Vagina (tissue), 2 donors: ENCODE measurements around the gene KIAA0232. TPM values are rescaled to one million over a fixed set of nuclear protein-coding genes. Genes with fewer than 3 reads are reported as not detected.
A peak's percentile ranks its signal among the peaks of the same experiment; 100 is the strongest.

Source experiments
- DNase-seq, 2 donors: peaks; one replicate each; pipeline ENCODE4 v3.0.0-alpha.2; 2017; ENCODE audit errors: extremely low spot score in 2 of 2
- H3K27ac ChIP-seq: fragments of 200-600 bp; sonication (generic); one replicate; pipeline ENCODE4 v1.5.1; 2019
- H3K27me3 ChIP-seq: fragments of 200-600 bp; sonication (generic); one replicate; pipeline ENCODE4 v1.5.1; 2019
- H3K36me3 ChIP-seq, 2 donors: fragments of 200-600 bp; sonication (generic); one replicate each; pipeline ENCODE4 v1.5.1; 2017 to 2019
- H3K4me1 ChIP-seq: fragments of 200-600 bp; sonication (generic); one replicate; pipeline ENCODE4 v1.5.1; 2019
- H3K4me3 ChIP-seq, 2 donors: fragments of 200-600 bp; sonication (generic); 1 replicate in 1 of 2; 2 replicates in 1 of 2; pipeline ENCODE4 v1.5.1; 2016 to 2019
- H3K9me3 ChIP-seq: fragments of 200-600 bp; sonication (generic); one replicate; pipeline ENCODE4 v1.5.1; 2019
- POLR2A ChIP-seq, 2 donors: fragments of 450-650 bp; IDR thresholded peaks; one replicate each; pipeline ENCODE4 v1.6.1; 2017; ENCODE audit warnings: antibody characterized with exemption in 2 of 2, mild to moderate bottlenecking in 2 of 2, moderate library complexity in 2 of 2
- POLR2AphosphoS5 ChIP-seq, 2 donors: sonication (generic); formaldehyde crosslinking; IDR thresholded peaks; one replicate each; pipeline ENCODE4 v1.9.0; 2017; ENCODE audit warnings: antibody characterized with exemption in 2 of 2, mild to moderate bottlenecking in 2 of 2, low read depth in 1 of 2; ENCODE audit not compliant: insufficient read depth in 1 of 2
- intact Hi-C: fragments of 100-400 bp; cut with DNase I; formaldehyde crosslinking; loops from one replicate; pipeline ENCODE4 v1.15.1; 2023
- total RNA-seq: library from RNA; depleted of rRNA; stranded (reverse); fragments of >200 nt; gene quantifications from one replicate; pipeline ENCODE4 v1.2.3, GENCODE V29; 2016
- TF ChIP-seq, protein P1 (sequence below), 3 experiments: fragments of 450-650 bp in 2 of 3; fragments of 200-600 bp in 1 of 3; sonication (generic) in 1 of 3; IDR thresholded peaks; one replicate each; pipeline ENCODE4 v1.5.1; 2017 to 2019; ENCODE audit warnings: antibody characterized with exemption in 3 of 3, mild to moderate bottlenecking in 2 of 3, moderate library complexity in 2 of 3

The KIAA0232 gene
- total RNA-seq, 1 donor from 2014 or later = 29.0 TPM

DNA sequence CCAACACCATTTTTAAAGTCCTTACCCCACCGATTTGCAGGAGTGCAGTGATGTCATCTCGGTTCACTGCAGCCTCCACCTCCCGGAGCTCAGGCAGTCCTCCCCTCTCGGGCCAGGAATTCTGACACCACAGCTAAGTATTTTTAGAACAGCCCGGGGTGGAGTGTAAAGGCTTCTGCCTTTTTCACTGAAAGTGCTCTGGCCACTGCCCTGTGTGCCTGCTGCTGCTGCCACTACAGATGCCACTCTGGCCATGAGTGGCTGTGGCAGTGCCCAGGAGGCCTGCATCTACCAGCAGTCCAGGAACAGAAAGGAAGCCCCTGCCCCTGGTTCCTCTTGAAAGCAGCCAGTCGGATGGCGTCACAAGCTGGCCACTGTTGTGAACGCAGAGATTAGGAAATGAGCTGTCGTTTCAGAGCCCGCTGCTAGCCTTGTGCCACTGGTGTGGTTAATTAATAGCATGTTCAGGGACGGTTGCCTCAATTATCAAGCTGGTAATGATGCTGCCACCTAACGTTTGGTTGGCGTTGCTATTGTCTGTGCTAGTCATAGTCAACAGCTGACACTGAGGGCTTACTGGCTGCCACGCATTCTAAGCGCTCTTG lies 103.5 kb downstream of the KIAA0232 start:
- peak in 1 of 2 donors; percentile 42 for TF ChIP-seq POLR2AphosphoS5 (IDR thresholded peaks at IDR 0.05; ENCODE audit: insufficient read depth in 1 of 2, low read depth in 1 of 2)
- TF ChIP-seq, protein P1, sequence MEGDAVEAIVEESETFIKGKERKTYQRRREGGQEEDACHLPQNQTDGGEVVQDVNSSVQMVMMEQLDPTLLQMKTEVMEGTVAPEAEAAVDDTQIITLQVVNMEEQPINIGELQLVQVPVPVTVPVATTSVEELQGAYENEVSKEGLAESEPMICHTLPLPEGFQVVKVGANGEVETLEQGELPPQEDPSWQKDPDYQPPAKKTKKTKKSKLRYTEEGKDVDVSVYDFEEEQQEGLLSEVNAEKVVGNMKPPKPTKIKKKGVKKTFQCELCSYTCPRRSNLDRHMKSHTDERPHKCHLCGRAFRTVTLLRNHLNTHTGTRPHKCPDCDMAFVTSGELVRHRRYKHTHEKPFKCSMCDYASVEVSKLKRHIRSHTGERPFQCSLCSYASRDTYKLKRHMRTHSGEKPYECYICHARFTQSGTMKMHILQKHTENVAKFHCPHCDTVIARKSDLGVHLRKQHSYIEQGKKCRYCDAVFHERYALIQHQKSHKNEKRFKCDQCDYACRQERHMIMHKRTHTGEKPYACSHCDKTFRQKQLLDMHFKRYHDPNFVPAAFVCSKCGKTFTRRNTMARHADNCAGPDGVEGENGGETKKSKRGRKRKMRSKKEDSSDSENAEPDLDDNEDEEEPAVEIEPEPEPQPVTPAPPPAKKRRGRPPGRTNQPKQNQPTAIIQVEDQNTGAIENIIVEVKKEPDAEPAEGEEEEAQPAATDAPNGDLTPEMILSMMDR (IDR thresholded peaks at IDR 0.05) = no peak
- Histone ChIP-seq H3K36me3 (peaks cover 0 to 28% of the 10 kb centered on the region in 2 donors), H3K27me3 (no peaks in the 10 kb centered on the region), H3K4me1 (peaks cover 14% of the 10 kb centered on the region), H3K9me3 (no peaks in the 10 kb centered on the region), H3K4me3 (no peak overlapping the region), H3K27ac (no peak overlapping the region)
- intact Hi-C loops = no loop called here
- DNase-seq = no peak

DNA sequence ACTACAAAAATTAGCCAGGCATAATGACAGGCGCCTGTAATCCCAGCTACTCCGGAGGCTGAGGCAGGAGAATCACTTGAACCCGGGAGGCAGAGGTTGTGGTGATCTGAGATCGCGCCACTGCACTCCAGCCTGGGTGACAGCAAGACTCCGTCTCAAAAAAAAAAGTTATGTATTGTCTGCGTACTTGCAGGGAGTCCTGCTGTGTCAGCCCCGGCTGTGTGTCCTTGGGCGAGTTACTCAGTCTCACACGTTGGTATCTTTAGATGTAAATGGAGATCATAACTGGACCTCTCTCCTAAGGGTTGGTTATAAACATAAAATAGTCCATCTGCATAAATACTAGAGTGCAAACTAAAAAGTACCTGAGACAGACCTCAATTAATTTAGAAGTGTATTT lies 104.4 kb downstream of the KIAA0232 start:
- TF ChIP-seq, protein P1 (IDR thresholded peaks at IDR 0.05) = no peak
- TF ChIP-seq POLR2A (IDR thresholded peaks at IDR 0.05) (no peak), POLR2AphosphoS5 (IDR thresholded peaks at IDR 0.05; ENCODE audit: insufficient read depth in 1 of 2, low read depth in 1 of 2) (no peak)
- H3K36me3 ChIP-seq = peaks cover 0 to 20% of the 10 kb centered on the region in 2 donors
- no peaks in the 10 kb centered on the region for H3K9me3 ChIP-seq
- intact Hi-C loops = no loop called here
- H3K4me1 ChIP-seq = peaks cover 20% of the 10 kb centered on the region
- H3K4me3 ChIP-seq = no peak overlapping the region
- no peak overlapping the region for H3K27ac ChIP-seq
- H3K27me3 ChIP-seq = no peaks in the 10 kb centered on the region
- no peak for DNase-seq

DNA sequence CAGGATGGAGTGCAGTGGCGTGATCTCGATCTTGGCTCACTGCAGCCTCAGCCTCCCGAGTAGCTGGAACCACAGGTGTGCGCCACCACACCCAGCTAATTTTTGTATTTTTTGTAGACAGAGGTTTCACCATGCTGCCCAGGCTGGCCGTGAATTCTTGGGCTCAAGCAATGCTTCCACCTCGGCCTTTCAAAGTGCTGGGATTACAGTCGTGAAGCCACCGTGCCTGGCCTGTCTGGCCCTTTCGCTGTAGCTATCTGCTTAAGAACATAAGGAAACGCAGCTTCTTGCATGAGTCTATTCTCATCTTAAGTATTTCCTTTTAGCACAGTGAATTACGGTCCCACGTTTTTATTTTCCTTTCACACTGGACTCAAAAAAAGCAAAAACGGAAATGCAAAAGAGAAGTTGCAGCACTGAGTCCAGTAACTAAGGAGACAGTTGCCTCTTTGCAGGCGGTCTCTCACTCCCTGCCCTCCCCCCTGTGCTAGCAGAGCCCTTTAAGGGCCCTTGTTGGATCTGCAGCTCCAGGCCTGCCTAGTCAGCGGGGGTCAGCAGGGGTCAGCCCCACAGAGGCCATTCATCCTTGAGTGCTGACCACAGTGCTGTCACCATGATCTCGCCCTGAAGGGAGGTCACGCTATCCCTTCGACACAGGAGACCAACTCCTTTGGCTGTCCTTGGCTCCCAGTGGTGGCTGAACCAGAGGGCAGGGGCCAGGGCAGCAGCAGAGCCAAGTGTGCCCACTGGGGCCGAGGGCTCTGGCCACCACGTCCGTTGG lies 105.3 kb downstream of the KIAA0232 start:
- DNase-seq = no peak
- Histone ChIP-seq H3K36me3 (peaks cover 0 to 11% of the 10 kb centered on the region in 2 donors), H3K27ac (no peak overlapping the region), H3K4me1 (peaks cover 29% of the 10 kb centered on the region), H3K4me3 (no peak overlapping the region), H3K9me3 (no peaks in the 10 kb centered on the region), H3K27me3 (no peaks in the 10 kb centered on the region)
- TF ChIP-seq, protein P1 (IDR thresholded peaks at IDR 0.05) = no peak
- no peak for TF ChIP-seq POLR2A (IDR thresholded peaks at IDR 0.05)
- no peak for TF ChIP-seq POLR2AphosphoS5 (IDR thresholded peaks at IDR 0.05; ENCODE audit: insufficient read depth in 1 of 2, low read depth in 1 of 2)
- intact Hi-C loops = no loop called here

DNA sequence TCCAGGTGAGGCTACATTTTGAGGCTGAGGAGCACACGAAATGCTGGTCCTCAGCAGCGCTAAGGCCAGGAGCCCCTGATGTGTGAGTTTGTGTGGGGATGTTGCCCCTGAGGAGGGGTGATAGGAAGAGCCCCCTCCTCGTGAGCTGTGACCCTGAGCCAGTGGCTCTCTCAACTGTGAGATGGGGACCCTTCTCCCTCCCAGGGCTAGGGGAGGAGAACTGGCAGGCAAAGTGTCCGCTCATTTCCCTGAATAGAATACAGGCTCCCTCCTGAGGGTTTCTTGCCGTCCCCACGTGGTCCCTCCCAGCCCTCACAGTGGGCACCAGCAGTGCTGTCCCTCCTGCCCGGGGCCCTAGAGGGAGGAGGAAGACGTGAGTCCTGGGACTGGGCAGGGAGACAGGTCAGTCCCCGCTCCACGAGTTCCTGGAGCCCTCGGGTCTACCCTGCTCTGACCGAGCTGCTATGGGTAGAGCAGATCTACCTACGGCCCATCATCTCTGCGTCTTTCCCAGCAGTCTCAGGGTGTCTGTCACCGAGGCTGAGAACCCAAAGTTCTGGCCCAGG lies 106.1 kb downstream of the KIAA0232 start:
- H3K9me3 ChIP-seq = no peaks in the 10 kb centered on the region
- H3K4me1 ChIP-seq = peaks cover 32% of the 10 kb centered on the region
- H3K36me3 ChIP-seq = peaks cover 0 to 3% of the 10 kb centered on the region in 2 donors
- no peak overlapping the region for H3K4me3 ChIP-seq
- H3K27me3 ChIP-seq = no peaks in the 10 kb centered on the region
- intact Hi-C loops = no loop called here
- H3K27ac ChIP-seq = no peak overlapping the region
- no peak for DNase-seq
- TF ChIP-seq, protein P1 (IDR thresholded peaks at IDR 0.05) = no peak
- no peak for TF ChIP-seq POLR2A (IDR thresholded peaks at IDR 0.05)
- no peak for TF ChIP-seq POLR2AphosphoS5 (IDR thresholded peaks at IDR 0.05; ENCODE audit: insufficient read depth in 1 of 2, low read depth in 1 of 2)
